Measurements from ENCODE around the gene RASSF8. TPM values are rescaled to one million over a fixed set of nuclear protein-coding genes. Genes with fewer than 3 reads are reported as not detected.

Gene RASSF8
- total and polyA plus RNA-seq, 2 of the 8 experiments (the other 6 are each of a cell fraction or from before 2014, with no cell fraction given): 6.4 to 46.7 TPM

GRCh38 chr12:26058308-26058707, 99.8 kb downstream of the RASSF8 start:
- FAIRE-seq: no peak

More at GRCh38 chr12:26058308-26058707, 99.8 kb downstream of the RASSF8 start:
- Histone ChIP-seq H3K23me2 (ENCODE audit: low read depth, low read length) (no peaks in the 10 kb centered on the region), H3K14ac (ENCODE audit: insufficient read length) (no peak overlapping the region), H2BK20ac (ENCODE audit: low read length) (no peak overlapping the region), H3K23ac (ENCODE audit: insufficient read length) (no peak overlapping the region), H3K9ac (replicated peaks in 1 of 4; ENCODE audit: extremely low read depth in 1 of 4, low read depth in 3 of 4, low read length in 3 of 4) (no peak overlapping the region), H3K18ac (ENCODE audit: extremely low read depth, low read length) (no peak overlapping the region), H2BK120ac (replicated peaks; ENCODE audit: low read depth, low read length) (no peak overlapping the region), H4K20me1 (replicated peaks in 1 of 2; ENCODE audit: control insufficient read depth in 1 of 2, insufficient read depth in 2 of 2, low read length in 2 of 2) (no peaks in the 10 kb centered on the region), H3K4me3 (ENCODE audit: extremely low read depth in 1 of 4, insufficient read depth in 2 of 4, low read depth in 3 of 4, low read length in 4 of 4) (no peak overlapping the region), H3K79me1 (ENCODE audit: low read depth, low read length) (no peaks in the 10 kb centered on the region), H4K91ac (replicated peaks; ENCODE audit: insufficient read length, low read length) (no peak overlapping the region), H2AFZ (ENCODE audit: low read length) (no peak overlapping the region), H3K56ac (replicated peaks; ENCODE audit: insufficient read length, low read depth, low read length) (no peak overlapping the region), H3K36me3 (ENCODE audit: control insufficient read depth in 2 of 4, insufficient read depth in 4 of 4, low read length in 3 of 4) (no peaks in the 10 kb centered on the region; a peak in 1 of 8 replicates), H3K4me1 (replicated peaks in 1 of 4; ENCODE audit: control insufficient read depth in 3 of 4, insufficient read depth in 4 of 4, low read length in 3 of 4) (peaks cover 0 to 2% (median 0%) of the 10 kb centered on the region in 4 experiments; a peak in 1 of 7 replicates), H4K8ac (ENCODE audit: extremely low read depth, insufficient read depth, low read length) (no peak overlapping the region), H3K79me2 (ENCODE audit: control insufficient read depth in 1 of 2, insufficient read depth in 2 of 2, low read length in 2 of 2) (0 out of 4 replicates have a peak, but pooled peaks cover 0 to 6% of the 10 kb centered on the region in 2 experiments), H3K27me3 (replicated peaks in 1 of 4; ENCODE audit: control insufficient read depth in 3 of 4, extremely low read depth in 1 of 4, insufficient read depth in 3 of 4, low read length in 3 of 4) (no peaks in the 10 kb centered on the region), H3K27ac (ENCODE audit: low read depth, low read length) (no peak overlapping the region), H2AK5ac (ENCODE audit: low read depth, low read length) (no peak overlapping the region), H2BK15ac (ENCODE audit: low read length) (no peak overlapping the region), H3K4ac (replicated peaks; ENCODE audit: insufficient read length, low read depth, low read length) (no peak overlapping the region), H2BK12ac (ENCODE audit: low read depth, low read length) (no peak overlapping the region), H3K9me3 (ENCODE audit: insufficient read depth in 2 of 2, low read depth in 1 of 2, low read length in 1 of 2) (no peaks in the 10 kb centered on the region), H4K5ac (ENCODE audit: insufficient read length, low read depth, low read length) (no peak overlapping the region), H3K4me2 (ENCODE audit: insufficient read depth in 1 of 2, low read depth in 2 of 2, low read length in 2 of 2) (no peak overlapping the region), H2BK5ac (ENCODE audit: low read depth, low read length) (no peak overlapping the region)
- TF ChIP-seq CTCF (IDR thresholded peaks at IDR 0.05; ENCODE audit: control extremely low read depth in 1 of 3, insufficient read depth in 1 of 3, low read depth in 1 of 3, low read length in 3 of 3): peak in 1 of 3 experiments; percentile 8; a peak in 1 of 4 replicates
- no peak for TF ChIP-seq SRF (IDR thresholded peaks at IDR 0.05; ENCODE audit: low read depth, low read length)
- peak in 1 of 2 experiments; percentile 24; a peak in 1 of 4 replicates for TF ChIP-seq RAD21 (IDR thresholded peaks at IDR 0.05 in 1 of 2, conservative IDR thresholded peaks at IDR 0.05 in 1 of 2; ENCODE audit: low read depth in 2 of 2, low read length in 2 of 2)
- no peak for DNase-seq (ENCODE audit: low read depth in 1 of 2, low spot score in 2 of 2)
- ChIA-PET POLR2A (ENCODE audit: partially characterized antibody) (no interaction called here), CTCF (ENCODE audit: partially characterized antibody) (interaction anchor here (0.7 to 1.6 kb wide), 3 partner anchors 9 to 29 kb away, joined by 3 to 4 read pairs (median 3); no protein-coding TSS in a partner anchor)
- WGBS, 2 experiments (ENCODE audit: extremely low coverage in 1 of 2, insufficient coverage in 1 of 2, insufficient read length in 1 of 2, insufficient replicate concordance in 2 of 2, low coverage in 1 of 2, low lambda C conversion rate in 2 of 2, missing lambda C conversion rate in 1 of 2): 86% methylated on average over 8 of the region's 8 CpGs; no CpG with 5 or more reads in 1 of the 2 experiments
